ENCODE results near the gene TTC16. TPM values are rescaled to one million over a fixed set of nuclear protein-coding genes. Genes with fewer than 3 reads are reported as not detected.
A peak's percentile ranks its signal among the peaks of the same experiment; 100 is the strongest.
"Not testable (repeated sequence)": the region's sequence is repeated elsewhere in the genome, so short reads cannot be mapped to it uniquely, and the experiment has no call there.

Gene TTC16
- total RNA-seq, 1 experiment from 2014 or later: not detected

DNA sequence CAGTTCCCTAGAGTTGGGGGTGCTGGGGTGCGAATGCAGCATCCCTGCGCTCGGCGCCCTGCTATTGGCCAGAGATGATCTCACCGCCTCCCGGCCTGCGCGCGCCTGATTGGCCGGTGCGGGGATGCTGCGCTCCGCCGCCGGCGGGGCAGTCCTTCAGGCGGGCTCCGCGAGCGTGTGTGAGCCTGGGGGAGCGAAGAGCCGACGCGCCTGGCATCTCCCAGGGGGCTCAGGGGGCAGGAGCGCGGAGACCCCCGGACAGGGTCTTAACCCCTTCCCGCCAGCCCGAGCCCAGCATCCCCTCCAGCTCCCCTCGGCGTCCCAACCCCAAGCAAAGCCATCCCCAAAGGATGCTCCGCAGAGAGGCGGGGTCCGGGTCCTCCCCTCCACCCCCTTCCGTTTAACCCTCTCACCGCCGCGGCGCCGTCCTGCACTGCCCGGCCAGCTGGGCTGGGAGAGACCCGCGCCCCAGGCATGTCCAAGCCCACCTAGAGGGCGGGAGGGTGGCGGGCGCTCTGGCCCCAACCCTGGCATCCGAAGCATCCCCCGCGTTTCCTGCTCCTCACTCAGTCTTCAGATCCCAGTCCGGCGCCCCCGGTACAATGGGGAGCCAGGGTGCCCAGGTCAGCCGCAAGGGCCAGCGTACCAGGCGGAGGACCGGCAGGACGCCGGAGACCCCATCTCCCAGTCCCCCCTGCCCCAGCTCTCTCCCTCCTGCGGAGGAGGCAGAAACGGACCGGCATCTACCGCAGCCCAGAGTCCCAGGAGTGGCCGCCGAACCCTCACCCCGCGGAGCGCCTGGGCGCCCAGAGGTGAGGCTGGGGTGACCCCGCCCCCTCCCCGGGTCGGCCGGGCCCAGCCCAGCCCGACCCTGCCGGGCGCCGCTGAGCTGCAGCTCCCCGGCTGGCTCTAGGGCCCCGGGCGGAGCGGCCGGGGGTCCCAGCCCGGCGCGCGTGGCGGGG, 38.5 kb downstream of the TTC16 start:
- Histone ChIP-seq H3K4me3 (peak overlapping the region; percentile 30), H3K9me3 (replicated peaks) (no peaks in the 10 kb centered on the region), H3K27ac (no peak overlapping the region), H3K27me3 (peaks cover 18% of the 10 kb centered on the region), H3K4me1 (no peaks in the 10 kb centered on the region), H3K36me3 (no peaks in the 10 kb centered on the region)
- DNase-seq: no peak

DNA sequence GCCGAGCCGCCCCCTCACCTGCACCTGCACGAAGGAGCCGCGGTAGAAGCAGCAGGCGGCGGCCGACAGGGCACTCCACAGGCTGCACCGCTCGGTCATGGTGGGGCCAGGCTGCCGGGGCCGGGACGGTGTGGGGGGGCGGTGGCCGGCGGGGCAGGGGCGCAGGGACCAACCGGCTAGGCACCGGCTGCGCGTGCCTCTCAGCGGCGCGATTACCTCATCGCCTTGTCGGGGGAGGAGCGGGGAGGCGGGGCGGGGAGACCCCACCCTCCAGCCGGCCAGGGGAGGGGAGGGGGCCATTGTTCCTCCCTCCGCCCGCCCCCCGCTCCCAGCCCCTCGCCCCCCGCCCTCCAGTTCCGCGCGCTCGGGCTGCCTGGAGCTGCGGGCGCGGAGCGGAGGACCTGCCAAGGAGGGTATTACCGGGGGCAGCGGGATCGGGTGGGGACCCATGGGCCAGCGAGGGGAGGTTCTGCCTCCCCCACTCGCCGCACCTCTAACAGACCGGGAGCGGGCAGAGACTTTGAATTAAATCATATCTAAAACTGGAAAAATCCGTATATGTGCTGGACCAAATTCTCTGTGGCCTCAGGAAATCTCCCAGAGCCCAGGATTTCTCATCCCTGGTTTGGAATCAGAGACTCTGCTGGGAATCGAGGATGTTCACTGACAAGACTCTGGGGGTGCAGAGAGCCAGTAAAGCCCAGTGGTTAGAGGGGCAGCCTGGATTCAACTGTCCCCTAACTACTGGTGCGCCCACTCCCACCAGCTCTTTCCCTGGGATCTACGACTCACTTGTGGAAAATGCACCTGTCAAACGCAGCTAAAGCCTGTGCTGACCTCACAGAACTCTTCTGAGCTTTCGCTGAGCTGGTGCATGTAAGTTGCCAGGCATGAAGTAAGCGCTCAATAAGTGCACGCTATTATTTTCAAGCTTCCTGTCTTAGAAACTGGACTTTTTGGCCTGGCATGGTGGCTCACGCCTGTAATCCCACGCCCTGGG, 39.5 kb downstream of the TTC16 start:
- DNase-seq: no peak
- H3K9me3 ChIP-seq (replicated peaks): no peaks in the 10 kb centered on the region
- no peak overlapping the region for H3K27ac ChIP-seq
- H3K4me3 ChIP-seq: no peak overlapping the region
- H3K4me1 ChIP-seq: no peaks in the 10 kb centered on the region
- H3K27me3 ChIP-seq: peaks cover 18% of the 10 kb centered on the region
- H3K36me3 ChIP-seq: no peaks in the 10 kb centered on the region

DNA sequence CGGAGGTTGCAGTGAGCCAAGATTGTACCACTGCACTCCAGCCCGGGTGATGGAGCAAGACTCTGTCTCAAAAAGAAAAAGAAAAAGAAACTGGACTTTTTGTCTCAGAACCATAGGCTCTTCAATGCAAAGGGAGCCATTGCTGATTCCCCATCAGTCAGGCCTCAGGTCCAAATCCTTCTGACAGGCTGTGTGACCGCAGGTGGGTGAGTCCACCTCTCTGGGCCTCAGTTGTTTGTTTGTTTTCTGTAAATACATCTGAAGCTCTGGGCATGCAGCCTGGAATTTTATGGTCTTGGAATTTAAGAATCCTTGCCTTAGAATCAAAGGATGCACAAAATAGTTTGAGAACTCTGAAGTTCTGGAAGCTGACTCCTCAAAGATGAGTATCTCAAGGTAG, 40.4 kb downstream of the TTC16 start:
- Histone ChIP-seq H3K27me3 (peaks cover 18% of the 10 kb centered on the region), H3K36me3 (no peaks in the 10 kb centered on the region), H3K27ac (no peak overlapping the region), H3K9me3 (replicated peaks) (no peaks in the 10 kb centered on the region), H3K4me1 (no peaks in the 10 kb centered on the region), H3K4me3 (no peak overlapping the region)
- no peak for DNase-seq

- H3K4me3 ChIP-seq; DNase-seq; H3K27ac ChIP-seq; H3K36me3 ChIP-seq; H3K9me3 ChIP-seq (replicated peaks); H3K4me1 ChIP-seq: not testable (repeated sequence)
- H3K27me3 ChIP-seq: peaks cover 18% of the 10 kb centered on the region
These were observed 40.9 kb downstream of the TTC16 start for GRCh38 chr9:127756776-127757175.

DNA sequence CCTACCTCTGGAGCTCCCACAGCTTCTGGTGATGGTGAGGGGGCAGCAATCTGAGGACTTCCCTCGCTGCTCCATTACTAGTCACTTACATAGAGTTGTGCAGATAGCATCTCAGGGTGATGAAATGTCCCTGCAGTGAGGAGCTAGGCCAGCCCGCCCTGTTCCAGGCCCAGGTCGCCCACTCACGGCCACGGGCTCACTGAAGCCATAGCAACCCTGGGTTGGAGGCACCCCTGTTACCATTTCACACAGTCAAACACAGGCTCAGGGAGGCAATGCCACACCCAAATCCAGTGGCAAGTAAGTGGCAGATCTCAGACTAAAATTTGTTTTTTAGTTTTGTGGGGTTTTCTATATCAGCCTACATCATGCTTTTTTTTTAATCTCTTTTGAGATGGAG, 43.0 kb downstream of the TTC16 start:
- H3K4me3 ChIP-seq: no peak overlapping the region
- H3K27ac ChIP-seq: no peak overlapping the region
- H3K9me3 ChIP-seq (replicated peaks): no peaks in the 10 kb centered on the region
- no peak for DNase-seq
- H3K27me3 ChIP-seq: peaks cover 17% of the 10 kb centered on the region
- H3K36me3 ChIP-seq: no peaks in the 10 kb centered on the region
- no peaks in the 10 kb centered on the region for H3K4me1 ChIP-seq

DNA sequence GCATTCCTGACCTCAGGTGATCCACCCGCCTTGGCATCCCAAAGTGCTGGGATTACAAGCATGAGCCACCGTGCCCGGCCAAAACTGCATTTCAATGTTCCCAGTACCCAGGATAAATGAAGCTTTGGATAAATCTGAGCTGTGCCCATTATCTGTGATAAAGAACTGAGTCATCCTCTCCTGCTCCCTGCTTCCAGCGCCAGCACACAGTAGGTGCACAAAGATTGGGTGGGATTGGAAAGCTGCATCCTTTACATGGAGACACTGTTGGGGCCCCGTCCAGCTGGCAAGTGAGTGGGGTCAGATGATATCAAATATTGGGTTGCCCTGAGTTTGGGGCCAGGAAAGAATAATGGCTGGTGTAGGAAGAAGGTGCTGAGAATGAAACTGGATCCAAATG, 45.2 kb downstream of the TTC16 start:
- no peak overlapping the region for H3K27ac ChIP-seq
- no peak overlapping the region for H3K4me3 ChIP-seq

GRCh38 chr9:127761491-127761956, 45.6 kb downstream of the TTC16 start:
- H3K9me3 ChIP-seq (replicated peaks): no peaks in the 10 kb centered on the region
- H3K27me3 ChIP-seq: peaks cover 3% of the 10 kb centered on the region; the same call in 1 of the 2 replicates
- no peaks in the 10 kb centered on the region for H3K36me3 ChIP-seq
- H3K4me1 ChIP-seq: no peaks in the 10 kb centered on the region
- no peak overlapping the region for H3K27ac ChIP-seq
- H3K4me3 ChIP-seq: no peak overlapping the region
- no peak for DNase-seq

More for the DNA sequence above, 45.2 kb downstream of the TTC16 start:
- Histone ChIP-seq H3K27me3 (peaks cover 3% of the 10 kb centered on the region; the same call in 1 of the 2 replicates), H3K36me3 (no peaks in the 10 kb centered on the region), H3K4me1 (no peaks in the 10 kb centered on the region), H3K9me3 (replicated peaks) (no peaks in the 10 kb centered on the region)
- DNase-seq: no peak

DNA sequence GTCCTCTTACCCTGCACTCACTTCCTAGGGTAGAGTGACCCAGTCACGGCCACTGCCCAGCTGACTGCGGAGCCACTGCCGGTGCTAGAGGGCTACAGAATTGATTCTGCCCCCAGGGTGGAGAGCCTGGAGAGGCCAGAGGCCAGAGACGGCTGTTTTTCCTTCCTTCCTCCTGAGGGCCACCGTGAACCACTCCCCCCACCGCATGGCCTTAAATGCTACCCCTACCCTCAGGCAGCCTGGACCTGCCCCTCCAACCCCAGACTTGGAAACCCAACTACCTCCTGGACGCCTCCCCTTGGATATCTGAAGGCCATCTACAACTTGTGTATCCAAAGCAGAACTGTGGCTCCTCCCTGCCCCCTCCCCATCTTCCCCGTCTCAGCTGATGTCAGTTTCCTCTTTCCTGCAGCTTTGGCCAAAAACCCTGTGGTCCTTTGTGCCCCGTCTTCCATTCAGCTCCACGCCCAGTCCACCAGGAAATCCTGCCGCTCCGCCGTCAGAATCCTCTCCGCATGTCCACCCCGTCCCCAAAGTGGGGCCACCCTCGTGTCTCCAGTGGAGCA, 46.3 kb downstream of the TTC16 start:
- Histone ChIP-seq H3K4me3 (no peak overlapping the region), H3K9me3 (replicated peaks) (no peaks in the 10 kb centered on the region), H3K36me3 (no peaks in the 10 kb centered on the region), H3K4me1 (peaks cover 3% of the 10 kb centered on the region), H3K27ac (no peak overlapping the region), H3K27me3 (peaks cover 3% of the 10 kb centered on the region; the same call in 1 of the 2 replicates)
- no peak for DNase-seq

GRCh38 chr9:127763918-127764384, 48.1 kb downstream of the TTC16 start:
- no peak overlapping the region for H3K4me3 ChIP-seq
- peaks cover 16% of the 10 kb centered on the region for H3K4me1 ChIP-seq
- H3K9me3 ChIP-seq (replicated peaks): no peaks in the 10 kb centered on the region
- peak in 1 of 2 experiments; percentile 68 for DNase-seq
- no peak overlapping the region for H3K27ac ChIP-seq
- peaks cover 3% of the 10 kb centered on the region; the same call in 1 of the 2 replicates for H3K27me3 ChIP-seq
- H3K36me3 ChIP-seq: no peaks in the 10 kb centered on the region

DNA sequence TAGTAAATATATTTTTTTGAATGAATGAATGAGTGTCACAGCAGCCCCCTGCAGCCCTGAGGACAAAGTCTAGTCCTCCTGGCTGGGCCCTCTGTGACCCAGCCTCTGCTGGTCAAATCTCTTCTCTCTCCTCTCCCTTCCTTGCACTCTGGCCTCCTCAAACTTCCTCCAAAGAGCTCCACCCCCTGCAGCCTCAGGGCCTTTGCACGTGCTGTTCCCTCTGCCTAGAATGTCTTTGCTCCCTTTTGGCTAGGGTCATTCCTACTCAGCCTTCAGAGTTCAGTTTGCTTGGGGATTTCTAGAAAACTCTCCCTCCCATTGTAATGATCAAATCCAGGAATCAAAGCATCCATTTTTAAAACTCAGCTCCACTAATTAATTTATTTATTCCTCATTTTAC, 49.5 kb downstream of the TTC16 start:
- DNase-seq: no peak
- peaks cover 19% of the 10 kb centered on the region for H3K4me1 ChIP-seq
- H3K9me3 ChIP-seq (replicated peaks): no peaks in the 10 kb centered on the region
- H3K27ac ChIP-seq: no peak overlapping the region
- H3K27me3 ChIP-seq: peaks cover 3% of the 10 kb centered on the region; the same call in 1 of the 2 replicates
- H3K4me3 ChIP-seq: no peak overlapping the region
- no peaks in the 10 kb centered on the region for H3K36me3 ChIP-seq

GRCh38 chr9:127767410-127767809, 51.5 kb downstream of the TTC16 start:
- Histone ChIP-seq H3K9me3 (replicated peaks) (no peaks in the 10 kb centered on the region), H3K27ac (peak overlapping the region; percentile 31; the same call in 1 of the 2 replicates), H3K4me3 (no peak overlapping the region), H3K27me3 (peaks cover 3% of the 10 kb centered on the region; the same call in 1 of the 2 replicates), H3K36me3 (no peaks in the 10 kb centered on the region), H3K4me1 (peaks cover 23% of the 10 kb centered on the region)
- DNase-seq: no peak

DNA sequence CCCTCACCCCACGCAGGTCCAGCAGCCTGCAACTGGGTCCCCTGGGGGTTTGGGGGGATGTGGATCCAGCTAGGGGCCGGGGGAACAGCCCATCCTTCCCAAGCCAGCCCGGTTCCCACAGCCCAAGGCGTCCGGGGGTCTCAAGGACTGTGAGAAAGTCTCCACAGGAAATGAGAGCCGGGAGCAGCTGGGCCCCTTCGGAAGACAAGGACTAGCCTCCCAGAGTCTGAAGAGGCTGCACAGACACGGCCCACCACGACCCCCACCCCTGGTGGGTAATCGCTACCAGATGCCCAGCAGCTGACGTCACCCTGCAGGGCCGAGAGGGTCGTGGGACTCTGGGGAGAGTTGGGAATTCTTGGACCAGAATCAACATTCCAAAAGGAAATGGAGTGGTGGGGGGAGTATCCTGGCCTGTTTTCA, 52.0 kb downstream of the TTC16 start:
- Histone ChIP-seq H3K4me3 (no peak overlapping the region), H3K9me3 (replicated peaks) (no peaks in the 10 kb centered on the region), H3K36me3 (no peaks in the 10 kb centered on the region), H3K4me1 (peaks cover 23% of the 10 kb centered on the region), H3K27ac (peak overlapping the region; percentile 31), H3K27me3 (peaks cover 3% of the 10 kb centered on the region; the same call in 1 of the 2 replicates)
- DNase-seq: peak; percentile 56 to 72

DNA sequence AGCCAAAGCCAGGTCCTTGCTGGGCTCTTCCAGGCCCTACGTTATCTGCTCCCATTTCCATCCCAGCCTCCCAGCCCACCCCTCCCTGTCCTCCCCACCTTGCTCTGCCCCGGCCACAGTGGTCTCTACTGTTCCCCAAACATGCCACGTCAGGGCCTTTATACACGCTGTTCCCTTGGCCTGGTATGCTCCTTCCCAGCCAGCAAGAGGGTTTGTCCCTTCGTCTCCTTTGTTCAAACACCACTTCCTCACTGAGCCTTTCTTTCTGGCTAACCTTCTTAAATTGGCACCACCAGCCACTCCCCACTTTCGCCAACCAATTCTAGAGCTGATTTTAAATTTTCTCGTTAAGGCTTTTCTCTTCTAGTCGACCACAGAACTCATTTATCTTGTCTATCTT, 52.8 kb downstream of the TTC16 start:
- H3K9me3 ChIP-seq (replicated peaks): no peaks in the 10 kb centered on the region
- peak overlapping the region; percentile 31; the same call in 1 of the 2 replicates for H3K27ac ChIP-seq
- DNase-seq: no peak
- H3K4me3 ChIP-seq: no peak overlapping the region
- H3K36me3 ChIP-seq: no peaks in the 10 kb centered on the region
- peaks cover 23% of the 10 kb centered on the region for H3K4me1 ChIP-seq
- H3K27me3 ChIP-seq: no peaks in the 10 kb centered on the region

GRCh38 chr9:127769101-127769500, 53.2 kb downstream of the TTC16 start:
- H3K4me1 ChIP-seq: peaks cover 23% of the 10 kb centered on the region
- no peak for DNase-seq
- H3K27me3 ChIP-seq: no peaks in the 10 kb centered on the region
- H3K4me3 ChIP-seq: no peak overlapping the region
- H3K27ac ChIP-seq: no peak overlapping the region
- H3K9me3 ChIP-seq (replicated peaks): no peaks in the 10 kb centered on the region
- H3K36me3 ChIP-seq: no peaks in the 10 kb centered on the region

Measured in SJCRH30 (cell line).